Breast epithelium (tissue), 3 donors: ENCODE measurements around the gene FRMD4A.

Experiments used
- CTCF ChIP-seq, 3 donors: fragments of 450-650 bp; IDR thresholded peaks; one replicate each; pipeline ENCODE4 v1.5.1; 2016 to 2017; ENCODE audit warnings: antibody characterized with exemption in 3 of 3, mild to moderate bottlenecking in 3 of 3, moderate library complexity in 3 of 3
- POLR2A ChIP-seq: fragments of 450-650 bp; IDR thresholded peaks from one replicate; pipeline ENCODE4 v1.6.1; 2016; ENCODE audit warnings: antibody characterized with exemption, mild to moderate bottlenecking, moderate library complexity
- POLR2AphosphoS5 ChIP-seq, 3 donors: sonication (generic); formaldehyde crosslinking; IDR thresholded peaks; one replicate each; pipeline ENCODE4 v1.6.1; 2017; ENCODE audit warnings: antibody characterized with exemption in 3 of 3

- no peak for TF ChIP-seq CTCF (IDR thresholded peaks at IDR 0.05)
- TF ChIP-seq POLR2A = no peak
- no peak for TF ChIP-seq POLR2AphosphoS5 (IDR thresholded peaks at IDR 0.05)
Measured at GRCh38 chr10:14205233-14205632, 125.5 kb downstream of the FRMD4A start.
